Femur (tissue), 1 donor: ENCODE results near the gene PTPRN2.
"Not testable (repeated sequence)": the region's sequence is repeated elsewhere in the genome, so short reads cannot be mapped to it uniquely, and the experiment has no call there.

Source experiments
- DNase-seq: peaks from one replicate; pipeline ENCODE4 v3.0.0-alpha.2; 2017

The PTPRN2 gene

GRCh38 chr7:157596471-157596870, 991.2 kb downstream of the PTPRN2 start:
- no peak for DNase-seq

- DNase-seq = no peak
Measured at GRCh38 chr7:157596026-157596425, 991.6 kb downstream of the PTPRN2 start.

GRCh38 chr7:157595086-157595855, 992.4 kb downstream of the PTPRN2 start:
- DNase-seq = no peak

- DNase-seq = no peak
Measured at GRCh38 chr7:157594306-157594705, 993.3 kb downstream of the PTPRN2 start.

- no peak for DNase-seq
Measured at GRCh38 chr7:157593541-157593940, 994.1 kb downstream of the PTPRN2 start.

- not testable (repeated sequence) for DNase-seq
Measured at GRCh38 chr7:157592636-157593320, 994.8 kb downstream of the PTPRN2 start.

GRCh38 chr7:157590526-157590925, 997.1 kb downstream of the PTPRN2 start:
- no peak for DNase-seq

GRCh38 chr7:157589680-157590079, 997.9 kb downstream of the PTPRN2 start:
- DNase-seq = no peak

GRCh38 chr7:157587805-157588560, 999.6 kb downstream of the PTPRN2 start:
- DNase-seq = no peak

GRCh38 chr7:157587051-157587804, 1000.4 kb downstream of the PTPRN2 start:
- no peak for DNase-seq

- no peak for DNase-seq
Measured at GRCh38 chr7:157586426-157586955, 1001.1 kb downstream of the PTPRN2 start.

GRCh38 chr7:157585113-157585861, 1002.3 kb downstream of the PTPRN2 start:
- no peak for DNase-seq

- DNase-seq = no peak
Measured at GRCh38 chr7:157584420-157584819, 1003.2 kb downstream of the PTPRN2 start.

GRCh38 chr7:157581740-157582139, 1005.9 kb downstream of the PTPRN2 start:
- DNase-seq = no peak

GRCh38 chr7:157580324-157580723, 1007.3 kb downstream of the PTPRN2 start:
- DNase-seq = no peak

- DNase-seq = no peak
Measured at GRCh38 chr7:157579425-157579824, 1008.2 kb downstream of the PTPRN2 start.

- no peak for DNase-seq
Measured at GRCh38 chr7:157577796-157578339, 1009.8 kb downstream of the PTPRN2 start.

- DNase-seq = no peak
Measured at GRCh38 chr7:157577061-157577460, 1010.6 kb downstream of the PTPRN2 start.

- DNase-seq = peak; percentile 40
Measured at GRCh38 chr7:157576415-157576814, 1011.2 kb downstream of the PTPRN2 start.

GRCh38 chr7:157575777-157576176, 1011.8 kb downstream of the PTPRN2 start:
- DNase-seq = no peak

- DNase-seq = no peak
Measured at GRCh38 chr7:157574914-157575586, 1012.6 kb downstream of the PTPRN2 start.
